Natural killer cell (primary cell): ENCODE data around the gene JAML. TPM values are rescaled to one million over a fixed set of nuclear protein-coding genes. Genes with fewer than 3 reads are reported as not detected.
A peak's percentile ranks its signal among the peaks of the same experiment; 100 is the strongest.
"Not testable (repeated sequence)": the region's sequence is repeated elsewhere in the genome, so short reads cannot be mapped to it uniquely, and the experiment has no call there.

Experiments used
- ATAC-seq, 3 donors: fragments of 150-1000 bp in 2 of 3; fragments of 200-7000 bp in 1 of 3; cut with Tn5 transposase; 1 replicate in 1 of 3; 2 replicates in 2 of 3; pipeline ENCODE4 v1.10.0; 2021; ENCODE audit warnings: mild to moderate bottlenecking in 2 of 3, moderate library complexity in 2 of 3
- DNase-seq, 2 donors: peaks; one replicate each; pipeline versions ENCODE4 v3.0.0 to v3.0.0-alpha.2; 2013 to 2021; ENCODE audit warnings: mixed read lengths in 1 of 2
- H3K27ac ChIP-seq: one replicate; pipeline ENCODE4 v1.5.1; 2013; ENCODE audit warnings: mild to moderate bottlenecking, low read length
- H3K27me3 ChIP-seq: one replicate; pipeline ENCODE4 v1.6.1; 2013; ENCODE audit warnings: low read length; ENCODE audit not compliant: control insufficient read depth, insufficient read depth
- H3K36me3 ChIP-seq: one replicate; pipeline ENCODE4 v1.6.1; 2013; ENCODE audit warnings: low read length; ENCODE audit not compliant: control insufficient read depth, insufficient read depth
- H3K4me1 ChIP-seq: one replicate; pipeline ENCODE4 v1.6.1; 2013; ENCODE audit warnings: low read length; ENCODE audit not compliant: control insufficient read depth, insufficient read depth
- H3K4me3 ChIP-seq: one replicate; pipeline ENCODE4 v1.5.1; 2013; ENCODE audit warnings: low read length
- H3K9me3 ChIP-seq: one replicate; pipeline ENCODE4 v1.6.1; 2013; ENCODE audit warnings: low read length; ENCODE audit not compliant: control insufficient read depth, insufficient read depth
- H3K27ac Mint-ChIP-seq, 2 donors: one replicate each; pipeline ENCODE4 v1.8.0; 2022; ENCODE audit warnings: mild to moderate bottlenecking in 2 of 2, mixed read lengths in 2 of 2, moderate library complexity in 1 of 2
- H3K27me3 Mint-ChIP-seq, 2 donors: one replicate each; pipeline ENCODE4 v1.8.0; 2022; ENCODE audit warnings: low read depth in 2 of 2, mixed read lengths in 2 of 2
- H3K36me3 Mint-ChIP-seq: one replicate; pipeline ENCODE4 v1.8.0; 2022; ENCODE audit warnings: mixed read lengths
- H3K4me1 Mint-ChIP-seq, 2 donors: one replicate each; pipeline ENCODE4 v1.8.0; 2022; ENCODE audit warnings: mixed read lengths in 2 of 2
- H3K4me3 Mint-ChIP-seq: one replicate; pipeline ENCODE4 v1.8.0; 2022; ENCODE audit warnings: mild to moderate bottlenecking, moderate library complexity, mixed read lengths
- H3K9me3 Mint-ChIP-seq, 2 donors: one replicate each; pipeline ENCODE4 v1.8.0; 2022; ENCODE audit warnings: mixed read lengths in 2 of 2
- WGBS: methylation state at CpG from one replicate; pipeline ENCODE4 v1.1.7; 2013; ENCODE audit warnings: missing lambda C conversion rate; ENCODE audit not compliant: insufficient coverage; 5-methylcytosine and 5-hydroxymethylcytosine counted together
- intact Hi-C: fragments of 100-400 bp; cut with micrococcal nuclease; formaldehyde crosslinking; loops from one replicate; pipeline ENCODE4 v1.14.2; 2022
- total RNA-seq, 4 donors: library from RNA; stranded (reverse); fragments of 120-200 nt in 1 of 4; gene quantifications; one replicate each; pipeline versions ENCODE4 v1.2.3 to v1.2.4, GENCODE V29; 2013 to 2022
- TF ChIP-seq, protein P1 (sequence below): fragments of 200-600 bp; IDR thresholded peaks from one replicate; pipeline ENCODE4 v1.8.0; 2022; ENCODE audit warnings: antibody characterized with exemption

Gene JAML
- total RNA-seq, 3 donors from 2014 or later (not counting 1 experiment from before 2014, with no cell fraction given) = 7.1 to 27.8 (median 12.8) TPM

DNA sequence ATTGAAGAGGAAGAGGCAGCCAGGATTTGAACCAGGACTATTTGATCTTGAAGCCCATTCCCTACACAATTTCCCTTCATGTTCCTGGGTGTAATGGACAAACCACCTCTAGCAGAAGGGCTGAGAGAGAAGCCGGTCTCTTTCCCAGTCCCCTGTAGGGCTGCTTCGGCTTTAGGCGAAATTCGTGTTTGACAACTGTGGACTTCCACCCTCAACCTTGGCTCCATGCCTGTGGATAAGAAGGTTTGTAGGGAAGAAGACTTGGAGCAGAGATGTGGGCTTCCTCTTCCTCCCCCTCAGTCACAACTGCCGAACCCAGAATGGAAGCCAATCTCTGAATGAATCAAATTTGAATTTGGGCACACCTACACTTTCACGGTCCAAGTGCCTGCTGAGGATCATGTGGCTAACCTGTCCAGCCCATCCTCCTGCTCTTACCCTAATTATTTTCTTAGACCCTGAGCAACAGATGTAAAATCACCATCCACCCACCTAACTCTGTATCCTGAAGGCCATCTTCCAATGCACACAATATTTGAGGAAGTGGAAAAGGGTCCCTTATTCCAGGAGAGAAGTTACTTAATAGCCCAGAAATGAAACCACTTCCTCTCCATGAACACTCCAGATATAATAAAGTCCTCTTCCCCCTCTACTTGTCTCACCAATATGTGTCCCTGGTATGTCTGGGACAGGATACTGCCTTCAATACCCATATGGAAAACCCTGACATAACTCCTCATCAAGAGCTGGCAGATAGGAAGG, 38.3 kb downstream of the JAML start:
- Mint-ChIP-seq H3K4me3 (no peak overlapping the region), H3K4me1 (no peaks in the 10 kb centered on the region), H3K9me3 (peaks cover 0 to 3% of the 10 kb centered on the region in 2 donors), H3K36me3 (no peaks in the 10 kb centered on the region), H3K27ac (no peak overlapping the region), H3K27me3 (peaks cover 17 to 29% of the 10 kb centered on the region in 2 donors)
- H3K27ac ChIP-seq = no peak overlapping the region
- DNase-seq (no peak), ATAC-seq (no peak)
- WGBS = 73% methylated on average over 4 of the region's 6 CpGs
- no peak overlapping the region for H3K4me3 ChIP-seq
- no peaks in the 10 kb centered on the region for H3K27me3 ChIP-seq
- intact Hi-C loops = no loop called here
- peaks cover 6% of the 10 kb centered on the region for H3K4me1 ChIP-seq
- TF ChIP-seq, protein P1, sequence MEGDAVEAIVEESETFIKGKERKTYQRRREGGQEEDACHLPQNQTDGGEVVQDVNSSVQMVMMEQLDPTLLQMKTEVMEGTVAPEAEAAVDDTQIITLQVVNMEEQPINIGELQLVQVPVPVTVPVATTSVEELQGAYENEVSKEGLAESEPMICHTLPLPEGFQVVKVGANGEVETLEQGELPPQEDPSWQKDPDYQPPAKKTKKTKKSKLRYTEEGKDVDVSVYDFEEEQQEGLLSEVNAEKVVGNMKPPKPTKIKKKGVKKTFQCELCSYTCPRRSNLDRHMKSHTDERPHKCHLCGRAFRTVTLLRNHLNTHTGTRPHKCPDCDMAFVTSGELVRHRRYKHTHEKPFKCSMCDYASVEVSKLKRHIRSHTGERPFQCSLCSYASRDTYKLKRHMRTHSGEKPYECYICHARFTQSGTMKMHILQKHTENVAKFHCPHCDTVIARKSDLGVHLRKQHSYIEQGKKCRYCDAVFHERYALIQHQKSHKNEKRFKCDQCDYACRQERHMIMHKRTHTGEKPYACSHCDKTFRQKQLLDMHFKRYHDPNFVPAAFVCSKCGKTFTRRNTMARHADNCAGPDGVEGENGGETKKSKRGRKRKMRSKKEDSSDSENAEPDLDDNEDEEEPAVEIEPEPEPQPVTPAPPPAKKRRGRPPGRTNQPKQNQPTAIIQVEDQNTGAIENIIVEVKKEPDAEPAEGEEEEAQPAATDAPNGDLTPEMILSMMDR = no peak
- no peaks in the 10 kb centered on the region for H3K36me3 ChIP-seq
- no peaks in the 10 kb centered on the region for H3K9me3 ChIP-seq

DNA sequence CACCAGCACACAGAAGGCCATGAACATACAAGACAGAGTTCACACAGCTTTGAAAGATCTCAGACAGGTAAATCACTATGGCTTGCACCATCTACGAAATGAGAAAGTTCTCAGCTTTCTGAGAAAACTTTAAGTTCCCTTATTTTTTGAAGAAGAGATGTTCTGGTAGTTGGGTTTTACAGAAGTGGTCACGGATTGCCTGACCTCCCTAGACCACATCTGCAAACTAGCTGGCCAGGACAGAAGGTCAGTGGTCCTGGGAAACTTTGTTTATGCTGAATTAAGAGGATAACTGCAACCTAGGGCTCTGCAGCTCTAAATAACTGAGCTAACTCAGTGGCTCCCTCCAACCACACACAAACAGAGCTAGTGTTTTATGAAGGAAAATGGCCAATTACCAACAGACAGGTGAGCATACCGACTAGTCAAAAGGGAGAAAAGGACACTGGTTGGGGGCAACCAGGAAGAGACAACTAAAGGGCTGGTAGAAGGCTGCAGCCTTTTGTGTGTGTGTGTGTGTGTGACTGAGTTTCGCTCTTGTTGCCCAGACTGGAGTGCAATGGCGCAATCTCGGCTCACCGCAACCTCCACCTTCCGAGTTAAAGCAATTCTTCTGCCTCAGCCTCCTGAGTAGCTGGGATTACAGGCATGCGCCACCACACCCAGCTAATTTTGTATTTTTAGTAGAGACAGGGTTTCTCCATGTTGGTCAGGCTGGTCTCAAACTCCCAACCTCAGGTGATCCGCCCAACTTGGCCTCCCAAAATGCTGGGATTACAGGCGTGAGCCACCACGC, 39.8 kb downstream of the JAML start:
- ATAC-seq (peak in 1 of 3 donors; percentile 44), DNase-seq (no peak)
- Histone ChIP-seq H3K4me3 (no peak overlapping the region), H3K36me3 (no peaks in the 10 kb centered on the region), H3K27me3 (no peaks in the 10 kb centered on the region), H3K4me1 (peaks cover 6% of the 10 kb centered on the region), H3K9me3 (no peaks in the 10 kb centered on the region), H3K27ac (no peak overlapping the region)
- TF ChIP-seq, protein P1 = no peak
- Mint-ChIP-seq H3K27ac (no peak overlapping the region), H3K36me3 (no peaks in the 10 kb centered on the region), H3K27me3 (peaks cover 16 to 17% of the 10 kb centered on the region in 2 donors), H3K9me3 (no peaks in the 10 kb centered on the region), H3K4me1 (no peaks in the 10 kb centered on the region), H3K4me3 (no peak overlapping the region)
- WGBS = 94% methylated on average over 11 of the region's 12 CpGs
- intact Hi-C loops = no loop called here

DNA sequence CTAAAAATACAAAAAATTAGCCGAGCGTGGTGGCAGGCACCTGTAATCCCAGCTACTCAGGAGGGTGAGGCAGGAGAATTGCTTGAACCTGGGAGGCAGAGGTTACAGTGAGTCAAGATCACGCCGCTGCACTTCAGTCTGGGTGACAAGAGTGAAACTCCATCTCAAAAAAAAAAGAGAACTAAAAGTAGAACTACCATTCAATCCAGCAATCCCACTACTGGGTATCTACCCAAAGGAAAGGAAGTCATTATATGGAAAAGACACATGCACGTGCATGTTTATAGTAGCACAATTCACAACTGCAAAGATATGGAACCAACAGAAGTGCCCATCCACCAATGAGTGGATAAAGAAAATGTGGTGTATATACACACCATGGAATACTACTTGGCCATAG, 41.1 kb downstream of the JAML start:
- 91% methylated on average over 4 of the region's 5 CpGs for WGBS
- ATAC-seq, H3K9me3 ChIP-seq, H3K4me3 ChIP-seq, DNase-seq, H3K4me1 ChIP-seq, H3K27me3 ChIP-seq, H3K36me3 Mint-ChIP-seq, H3K4me3 Mint-ChIP-seq, H3K27ac Mint-ChIP-seq, H3K4me1 Mint-ChIP-seq, H3K36me3 ChIP-seq, H3K9me3 Mint-ChIP-seq, H3K27ac ChIP-seq, intact Hi-C loops: not testable (repeated sequence)
- peaks cover 8 to 19% of the 10 kb centered on the region in 2 donors for H3K27me3 Mint-ChIP-seq

DNA sequence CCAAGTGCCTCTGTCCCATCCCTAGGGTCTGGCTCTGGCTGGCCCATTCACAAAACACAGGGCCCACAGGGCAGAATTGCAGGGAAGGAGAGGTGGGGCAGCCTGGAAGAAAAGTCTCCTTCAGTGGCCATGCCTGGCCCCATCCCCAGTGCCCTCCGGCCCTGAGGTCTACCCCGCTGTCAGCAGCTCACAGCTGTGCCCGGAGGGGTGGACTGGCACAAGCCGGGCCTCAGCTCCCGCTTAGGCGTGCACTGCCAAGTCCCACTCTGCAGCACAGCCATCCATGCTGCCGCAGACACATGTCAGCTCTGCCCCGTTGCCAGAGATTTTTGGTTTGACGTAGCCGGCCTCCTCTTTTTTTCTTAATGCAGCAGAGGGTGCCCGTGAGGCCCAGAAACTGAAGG, 44.5 kb downstream of the JAML start:
- H3K27me3 Mint-ChIP-seq = peaks cover 9 to 20% of the 10 kb centered on the region in 2 donors
- no peaks in the 10 kb centered on the region for H3K27me3 ChIP-seq
- H3K27ac ChIP-seq = no peak overlapping the region
- no peaks in the 10 kb centered on the region for H3K9me3 Mint-ChIP-seq
- WGBS = 30% methylated on average over 11 of the region's 11 CpGs
- intact Hi-C loops = no loop called here
- DNase-seq = peak in 1 of 2 donors; percentile 22
- TF ChIP-seq, protein P1 = no peak
- H3K36me3 Mint-ChIP-seq = no peaks in the 10 kb centered on the region
- no peaks in the 10 kb centered on the region for H3K36me3 ChIP-seq
- H3K4me3 ChIP-seq = no peak overlapping the region
- H3K4me3 Mint-ChIP-seq = no peak overlapping the region
- no peaks in the 10 kb centered on the region for H3K4me1 ChIP-seq
- H3K27ac Mint-ChIP-seq = no peak overlapping the region
- ATAC-seq = no peak
- no peaks in the 10 kb centered on the region for H3K9me3 ChIP-seq
- no peaks in the 10 kb centered on the region for H3K4me1 Mint-ChIP-seq
